Osteoblast (primary cell): Measurements from ENCODE around the gene FAM167B. TPM values are rescaled to one million over a fixed set of nuclear protein-coding genes. Genes with fewer than 3 reads are reported as not detected.

Source experiments
- DNase-seq: peaks from one replicate; pipeline ENCODE4 v3.0.0; 2011; ENCODE audit warnings: low spot score, mixed read lengths; ENCODE audit not compliant: insufficient read length; ENCODE audit errors: missing footprints
- H2AFZ ChIP-seq: 2 replicates; pipeline ENCODE4 v1.6.0; 2011; ENCODE audit warnings: mild to moderate bottlenecking, low read length
- H3K27ac ChIP-seq: 2 replicates; pipeline ENCODE4 v1.5.1; 2011; ENCODE audit warnings: mild to moderate bottlenecking, low read depth, low read length, moderate library complexity
- H3K27me3 ChIP-seq: 2 replicates; pipeline ENCODE4 v1.6.0; 2012; ENCODE audit warnings: mild to moderate bottlenecking, control low read depth, inconsistent platforms, low read length, moderate library complexity; ENCODE audit not compliant: insufficient read depth
- H3K36me3 ChIP-seq: 2 replicates; pipeline ENCODE4 v1.5.1; 2011; ENCODE audit warnings: mild to moderate bottlenecking, low read length, control low read depth, moderate library complexity; ENCODE audit not compliant: insufficient read depth
- H3K4me1 ChIP-seq: 2 replicates; pipeline ENCODE4 v1.5.1; 2011; ENCODE audit warnings: mild to moderate bottlenecking, low read length, control low read depth, moderate library complexity; ENCODE audit not compliant: insufficient read depth
- H3K4me2 ChIP-seq: 2 replicates; pipeline ENCODE4 v1.6.0; 2011; ENCODE audit warnings: mild to moderate bottlenecking, low read length; ENCODE audit not compliant: insufficient read depth
- H3K4me3 ChIP-seq: fragments of 200-600 bp; sonication (generic); 3 replicates; pipeline ENCODE4 v1.5.1; 2012; ENCODE audit warnings: mild to moderate bottlenecking, low read length, inconsistent platforms; ENCODE audit not compliant: insufficient read depth
- H3K79me2 ChIP-seq: 2 replicates; pipeline ENCODE4 v1.6.0; 2012; ENCODE audit warnings: mild to moderate bottlenecking, low read length, control low read depth, inconsistent platforms; ENCODE audit not compliant: insufficient read depth
- H3K9me3 ChIP-seq: 2 replicates; pipeline ENCODE4 v1.5.1; 2011; ENCODE audit warnings: low read depth, low read length, control low read depth
- H4K20me1 ChIP-seq: 2 replicates; pipeline ENCODE4 v1.6.0; 2012; ENCODE audit warnings: mild to moderate bottlenecking, low read length, control low read depth; ENCODE audit not compliant: insufficient read depth
- total RNA-seq: library from RNA; depleted of rRNA; stranded (reverse); fragments of >200 nt; gene quantifications from 2 replicates; pipeline ENCODE4 v1.2.3, GENCODE V29; 2012
- TF ChIP-seq, protein P1 (sequence below): IDR thresholded peaks from 2 replicates; pipeline ENCODE4 v1.5.1; 2011; ENCODE audit warnings: mild to moderate bottlenecking, low read depth, low read length, moderate library complexity; ENCODE audit errors: extremely low read depth

The FAM167B gene
- total RNA-seq, 1 donor: 2.5 TPM

GRCh38 chr1:32239337-32239736, 7.7 kb upstream of the FAM167B start:
- TF ChIP-seq, protein P1, sequence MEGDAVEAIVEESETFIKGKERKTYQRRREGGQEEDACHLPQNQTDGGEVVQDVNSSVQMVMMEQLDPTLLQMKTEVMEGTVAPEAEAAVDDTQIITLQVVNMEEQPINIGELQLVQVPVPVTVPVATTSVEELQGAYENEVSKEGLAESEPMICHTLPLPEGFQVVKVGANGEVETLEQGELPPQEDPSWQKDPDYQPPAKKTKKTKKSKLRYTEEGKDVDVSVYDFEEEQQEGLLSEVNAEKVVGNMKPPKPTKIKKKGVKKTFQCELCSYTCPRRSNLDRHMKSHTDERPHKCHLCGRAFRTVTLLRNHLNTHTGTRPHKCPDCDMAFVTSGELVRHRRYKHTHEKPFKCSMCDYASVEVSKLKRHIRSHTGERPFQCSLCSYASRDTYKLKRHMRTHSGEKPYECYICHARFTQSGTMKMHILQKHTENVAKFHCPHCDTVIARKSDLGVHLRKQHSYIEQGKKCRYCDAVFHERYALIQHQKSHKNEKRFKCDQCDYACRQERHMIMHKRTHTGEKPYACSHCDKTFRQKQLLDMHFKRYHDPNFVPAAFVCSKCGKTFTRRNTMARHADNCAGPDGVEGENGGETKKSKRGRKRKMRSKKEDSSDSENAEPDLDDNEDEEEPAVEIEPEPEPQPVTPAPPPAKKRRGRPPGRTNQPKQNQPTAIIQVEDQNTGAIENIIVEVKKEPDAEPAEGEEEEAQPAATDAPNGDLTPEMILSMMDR: no peak
- no peaks in the 10 kb centered on the region for H3K9me3 ChIP-seq
- H3K27ac ChIP-seq: no peak overlapping the region
- H3K27me3 ChIP-seq: no peaks in the 10 kb centered on the region
- no peaks in the 10 kb centered on the region for H4K20me1 ChIP-seq
- no peaks in the 10 kb centered on the region for H3K79me2 ChIP-seq
- DNase-seq: no peak
- H3K36me3 ChIP-seq: no peaks in the 10 kb centered on the region
- H3K4me1 ChIP-seq: peaks cover 27% of the 10 kb centered on the region
- H3K4me3 ChIP-seq: no peak overlapping the region
- H3K4me2 ChIP-seq: no peak overlapping the region
- no peak overlapping the region for H2AFZ ChIP-seq

GRCh38 chr1:32239790-32240139, 7.3 kb upstream of the FAM167B start:
- TF ChIP-seq, protein P1: no peak
- Histone ChIP-seq H3K4me1 (peaks cover 27% of the 10 kb centered on the region), H3K27ac (no peak overlapping the region), H3K9me3 (no peaks in the 10 kb centered on the region), H3K4me3 (peak overlapping the region; percentile 81), H3K36me3 (no peaks in the 10 kb centered on the region), H4K20me1 (no peaks in the 10 kb centered on the region), H2AFZ (peak overlapping the region; percentile 92), H3K27me3 (no peaks in the 10 kb centered on the region), H3K79me2 (no peaks in the 10 kb centered on the region), H3K4me2 (peak overlapping the region; percentile 94)
- no peak for DNase-seq

DNA sequence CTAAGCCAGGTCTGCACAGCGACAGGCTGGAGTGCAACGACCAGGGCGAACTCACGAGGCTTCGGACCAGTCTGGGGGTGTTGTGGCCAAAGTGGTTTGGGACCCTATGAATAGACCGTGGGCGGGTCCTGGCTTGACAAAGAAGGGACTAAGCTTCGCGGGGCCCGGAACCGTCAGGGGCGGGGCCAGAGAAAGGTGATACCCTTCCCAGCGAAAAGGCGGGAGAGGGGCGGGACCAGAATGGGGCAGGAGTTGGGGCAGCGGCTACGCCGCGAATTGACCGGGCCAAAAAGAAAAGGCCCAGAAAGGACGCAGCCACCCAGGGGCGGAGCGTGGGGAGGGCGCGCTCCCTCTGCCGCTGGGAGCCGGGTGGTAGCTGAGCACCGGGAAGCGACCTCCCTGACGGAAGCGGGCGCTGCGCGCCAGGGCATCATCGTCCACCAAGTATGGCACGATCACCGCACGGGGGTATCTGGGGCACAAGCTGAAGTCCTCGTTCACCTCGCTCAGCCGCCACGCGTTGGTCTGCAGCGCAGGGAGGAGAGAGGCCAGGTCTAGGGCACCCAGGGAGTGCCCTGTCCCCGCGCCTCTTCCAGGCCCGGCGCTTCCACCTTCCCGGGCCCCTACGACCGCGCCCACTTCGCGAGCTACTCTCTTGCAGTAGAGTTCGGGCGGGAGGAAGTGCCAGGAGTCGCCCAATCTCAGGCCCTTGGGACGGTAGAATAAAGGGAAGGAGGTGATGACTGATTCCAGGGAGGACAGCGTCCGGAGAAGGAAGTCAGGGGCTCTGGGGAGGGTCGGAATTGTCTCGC, 6.7 kb upstream of the FAM167B start:
- peak overlapping the region; percentile 81 for H3K4me3 ChIP-seq
- peak overlapping the region; percentile 94 for H3K4me2 ChIP-seq
- peak overlapping the region; percentile 37 for H3K27ac ChIP-seq
- peak overlapping the region; percentile 92 for H2AFZ ChIP-seq
- DNase-seq: peak; percentile 84
- TF ChIP-seq, protein P1: no peak
- H4K20me1 ChIP-seq: no peaks in the 10 kb centered on the region
- H3K79me2 ChIP-seq: no peaks in the 10 kb centered on the region
- no peaks in the 10 kb centered on the region for H3K9me3 ChIP-seq
- H3K27me3 ChIP-seq: no peaks in the 10 kb centered on the region
- peaks cover 24% of the 10 kb centered on the region for H3K4me1 ChIP-seq
- H3K36me3 ChIP-seq: no peaks in the 10 kb centered on the region

GRCh38 chr1:32241001-32241763, 5.8 kb upstream of the FAM167B start:
- peaks cover 16% of the 10 kb centered on the region for H3K4me1 ChIP-seq
- peak overlapping the region; percentile 37 for H3K27ac ChIP-seq
- TF ChIP-seq, protein P1: no peak
- H3K9me3 ChIP-seq: no peaks in the 10 kb centered on the region
- H2AFZ ChIP-seq: peak overlapping the region; percentile 92
- DNase-seq: peak; percentile 91
- H4K20me1 ChIP-seq: no peaks in the 10 kb centered on the region
- no peaks in the 10 kb centered on the region for H3K79me2 ChIP-seq
- H3K27me3 ChIP-seq: no peaks in the 10 kb centered on the region
- H3K4me3 ChIP-seq: peak overlapping the region; percentile 81
- H3K4me2 ChIP-seq: peak overlapping the region; percentile 94
- H3K36me3 ChIP-seq: no peaks in the 10 kb centered on the region
